Body of pancreas (tissue), 4 donors: ENCODE results near the gene FOXA1.

ENCODE experiments used
- CTCF ChIP-seq, 7 experiments: fragments of 450-650 bp in 4 of 7; fragments of 200-600 bp in 3 of 7; sonication (generic) in 3 of 7; IDR thresholded peaks; one replicate each; pipeline ENCODE4 v1.5.1; 2016 to 2019; ENCODE audit warnings: antibody characterized with exemption in 7 of 7
- POLR2A ChIP-seq, 3 donors: fragments of 450-650 bp; IDR thresholded peaks; one replicate each; pipeline ENCODE4 v1.6.1; 2016; ENCODE audit warnings: antibody characterized with exemption in 3 of 3, mild to moderate bottlenecking in 2 of 3

GRCh38 chr14:37587881-37588666, 7.0 kb downstream of the FOXA1 start:
- no peak for TF ChIP-seq POLR2A (IDR thresholded peaks at IDR 0.05)
- TF ChIP-seq CTCF (IDR thresholded peaks at IDR 0.05), result no peak
